Stomach (tissue), 4 donors: Measurements from ENCODE around the gene PHETA1.

Experiments used
- CTCF ChIP-seq, 7 experiments: fragments of 450-650 bp in 4 of 7; fragments of 200-600 bp in 3 of 7; sonication (generic) in 3 of 7; IDR thresholded peaks; one replicate each; pipeline ENCODE4 v1.5.1; 2016 to 2019; ENCODE audit warnings: antibody characterized with exemption in 7 of 7, control low read depth in 2 of 7, mild to moderate bottlenecking in 1 of 7
- EP300 ChIP-seq: sonication (generic); formaldehyde crosslinking; IDR thresholded peaks from one replicate; pipeline ENCODE4 v1.6.1; 2017; ENCODE audit warnings: antibody characterized with exemption
- POLR2AphosphoS5 ChIP-seq, 3 donors: sonication (generic); formaldehyde crosslinking; IDR thresholded peaks; one replicate each; pipeline ENCODE4 v1.6.1; 2016; ENCODE audit warnings: antibody characterized with exemption in 3 of 3

- TF ChIP-seq EP300 (no peak), CTCF (IDR thresholded peaks at IDR 0.05) (no peak), POLR2AphosphoS5 (IDR thresholded peaks at IDR 0.05) (no peak)
Measured at GRCh38 chr12:111339321-111339938, 29.5 kb downstream of the PHETA1 start.
